ENCODE results near the gene KNDC1.

DNA sequence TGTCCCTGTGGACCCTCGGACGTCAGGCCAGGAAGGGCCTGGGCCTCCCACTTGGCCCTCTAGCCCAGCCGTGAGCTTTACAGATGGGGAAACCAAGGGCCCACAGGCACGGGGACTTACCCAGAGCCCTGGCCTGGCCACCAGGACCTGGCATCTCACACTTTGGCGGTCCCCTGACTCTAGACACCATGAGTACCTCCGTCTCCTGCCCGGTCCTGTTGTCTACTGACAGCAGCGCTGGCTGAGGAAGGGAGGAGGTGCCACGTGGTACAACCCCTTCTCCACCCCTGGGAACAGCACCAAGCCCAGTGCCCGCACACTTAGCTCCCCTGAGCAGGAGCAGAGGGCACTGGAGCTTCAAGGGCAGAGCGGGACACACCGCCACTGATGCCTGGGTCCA lies 46.2 kb upstream of the KNDC1 start:
- TF ChIP-seq, protein P1, sequence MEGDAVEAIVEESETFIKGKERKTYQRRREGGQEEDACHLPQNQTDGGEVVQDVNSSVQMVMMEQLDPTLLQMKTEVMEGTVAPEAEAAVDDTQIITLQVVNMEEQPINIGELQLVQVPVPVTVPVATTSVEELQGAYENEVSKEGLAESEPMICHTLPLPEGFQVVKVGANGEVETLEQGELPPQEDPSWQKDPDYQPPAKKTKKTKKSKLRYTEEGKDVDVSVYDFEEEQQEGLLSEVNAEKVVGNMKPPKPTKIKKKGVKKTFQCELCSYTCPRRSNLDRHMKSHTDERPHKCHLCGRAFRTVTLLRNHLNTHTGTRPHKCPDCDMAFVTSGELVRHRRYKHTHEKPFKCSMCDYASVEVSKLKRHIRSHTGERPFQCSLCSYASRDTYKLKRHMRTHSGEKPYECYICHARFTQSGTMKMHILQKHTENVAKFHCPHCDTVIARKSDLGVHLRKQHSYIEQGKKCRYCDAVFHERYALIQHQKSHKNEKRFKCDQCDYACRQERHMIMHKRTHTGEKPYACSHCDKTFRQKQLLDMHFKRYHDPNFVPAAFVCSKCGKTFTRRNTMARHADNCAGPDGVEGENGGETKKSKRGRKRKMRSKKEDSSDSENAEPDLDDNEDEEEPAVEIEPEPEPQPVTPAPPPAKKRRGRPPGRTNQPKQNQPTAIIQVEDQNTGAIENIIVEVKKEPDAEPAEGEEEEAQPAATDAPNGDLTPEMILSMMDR (IDR thresholded peaks at IDR 0.05): no peak
- no peak for TF ChIP-seq POLR2A (IDR thresholded peaks at IDR 0.05)
